ENCODE results near the gene ARG2.
A peak's percentile ranks its signal among the peaks of the same experiment; 100 is the strongest.
"Not testable (repeated sequence)": the region's sequence is repeated elsewhere in the genome, so short reads cannot be mapped to it uniquely, and the experiment has no call there.

ARG2 gene

GRCh38 chr14:67602995-67603545 is 16.6 kb upstream of the ARG2 start:
- H3K4me3 ChIP-seq (ENCODE audit: low read length) = no peak overlapping the region

GRCh38 chr14:67607646-67608045 is 12.1 kb upstream of the ARG2 start:
- no peak overlapping the region for H3K4me3 ChIP-seq (ENCODE audit: low read length)
- TF ChIP-seq ZNF274 (IDR thresholded peaks at IDR 0.05; ENCODE audit: low read depth, low read length) = no peak

More at GRCh38 chr14:67602995-67603545, 16.6 kb upstream of the ARG2 start:
- TF ChIP-seq ZNF274 (IDR thresholded peaks at IDR 0.05; ENCODE audit: low read depth, low read length) = no peak

GRCh38 chr14:67609642-67610310 is 9.9 kb upstream of the ARG2 start:
- no peak for TF ChIP-seq ZNF274 (IDR thresholded peaks at IDR 0.05; ENCODE audit: low read depth, low read length)
- H3K4me3 ChIP-seq (ENCODE audit: low read length) = no peak overlapping the region

GRCh38 chr14:67610491-67610890 is 9.2 kb upstream of the ARG2 start:
- no peak for TF ChIP-seq ZNF274 (IDR thresholded peaks at IDR 0.05; ENCODE audit: low read depth, low read length)
- no peak overlapping the region for H3K4me3 ChIP-seq (ENCODE audit: low read length)

GRCh38 chr14:67618617-67619063 is 1.1 kb upstream of the ARG2 start:
- no peak for TF ChIP-seq ZNF274 (IDR thresholded peaks at IDR 0.05; ENCODE audit: low read depth, low read length)
- no peak overlapping the region for H3K4me3 ChIP-seq (ENCODE audit: low read length)

GRCh38 chr14:67620217-67620785 is 581 bp downstream of the ARG2 start:
- TF ChIP-seq ZNF274 (IDR thresholded peaks at IDR 0.05; ENCODE audit: low read depth, low read length) = no peak
- peak overlapping the region; percentile 72; the same call in 1 of the 2 replicates for H3K4me3 ChIP-seq (ENCODE audit: low read length)

GRCh38 chr14:67622675-67623074 is 3.0 kb downstream of the ARG2 start:
- TF ChIP-seq ZNF274 (IDR thresholded peaks at IDR 0.05; ENCODE audit: low read depth, low read length) = no peak
- no peak overlapping the region for H3K4me3 ChIP-seq (ENCODE audit: low read length)

GRCh38 chr14:67623114-67623513 is 3.4 kb downstream of the ARG2 start:
- TF ChIP-seq ZNF274 (IDR thresholded peaks at IDR 0.05; ENCODE audit: low read depth, low read length) = no peak
- H3K4me3 ChIP-seq (ENCODE audit: low read length) = no peak overlapping the region

- not testable (repeated sequence) for H3K4me3 ChIP-seq (ENCODE audit: low read length)
Measured at GRCh38 chr14:67626131-67626530, 6.4 kb downstream of the ARG2 start.

GRCh38 chr14:67627519-67627918 is 7.8 kb downstream of the ARG2 start:
- TF ChIP-seq ZNF274 (IDR thresholded peaks at IDR 0.05; ENCODE audit: low read depth, low read length) = no peak
- H3K4me3 ChIP-seq (ENCODE audit: low read length) = no peak overlapping the region

- no peak for TF ChIP-seq ZNF274 (IDR thresholded peaks at IDR 0.05; ENCODE audit: low read depth, low read length)
- no peak overlapping the region for H3K4me3 ChIP-seq (ENCODE audit: low read length)
Measured at GRCh38 chr14:67630186-67630585, 10.5 kb downstream of the ARG2 start.

GRCh38 chr14:67630938-67631337 is 11.2 kb downstream of the ARG2 start:
- no peak for TF ChIP-seq ZNF274 (IDR thresholded peaks at IDR 0.05; ENCODE audit: low read depth, low read length)
- no peak overlapping the region for H3K4me3 ChIP-seq (ENCODE audit: low read length)

- H3K4me3 ChIP-seq (ENCODE audit: low read length) = no peak overlapping the region
- TF ChIP-seq ZNF274 (IDR thresholded peaks at IDR 0.05; ENCODE audit: low read depth, low read length) = no peak
Measured at GRCh38 chr14:67633451-67634147, 13.9 kb downstream of the ARG2 start.

- H3K4me3 ChIP-seq (ENCODE audit: low read length) = no peak overlapping the region
- no peak for TF ChIP-seq ZNF274 (IDR thresholded peaks at IDR 0.05; ENCODE audit: low read depth, low read length)
Measured at GRCh38 chr14:67636361-67636919, 16.7 kb downstream of the ARG2 start.

All from GM08714 (cell line).